Cardiac fibroblast (primary cell): ENCODE results near the gene GPER1.
"Not testable (repeated sequence)": the region's sequence is repeated elsewhere in the genome, so short reads cannot be mapped to it uniquely, and the experiment has no call there.

ENCODE experiments used
- DNase-seq, 2 donors: peaks; one replicate each; pipeline versions ENCODE4 v3.0.0 to v3.0.0-alpha.2; 2010; ENCODE audit warnings: low read depth in 2 of 2
- H3K4me3 ChIP-seq, 2 donors: replicated peaks in 1 of 2; 1 replicate in 1 of 2; 2 replicates in 1 of 2; pipeline ENCODE4 v1.5.1; 2011; ENCODE audit warnings: low read depth in 2 of 2, low read length in 2 of 2, mild to moderate bottlenecking in 2 of 2, moderate library complexity in 1 of 2
- TF ChIP-seq, protein P1 (sequence below): IDR thresholded peaks from one replicate; pipeline ENCODE4 v1.5.1; 2011; ENCODE audit warnings: low read depth, mild to moderate bottlenecking, low read length, inconsistent platforms

Gene GPER1

DNA sequence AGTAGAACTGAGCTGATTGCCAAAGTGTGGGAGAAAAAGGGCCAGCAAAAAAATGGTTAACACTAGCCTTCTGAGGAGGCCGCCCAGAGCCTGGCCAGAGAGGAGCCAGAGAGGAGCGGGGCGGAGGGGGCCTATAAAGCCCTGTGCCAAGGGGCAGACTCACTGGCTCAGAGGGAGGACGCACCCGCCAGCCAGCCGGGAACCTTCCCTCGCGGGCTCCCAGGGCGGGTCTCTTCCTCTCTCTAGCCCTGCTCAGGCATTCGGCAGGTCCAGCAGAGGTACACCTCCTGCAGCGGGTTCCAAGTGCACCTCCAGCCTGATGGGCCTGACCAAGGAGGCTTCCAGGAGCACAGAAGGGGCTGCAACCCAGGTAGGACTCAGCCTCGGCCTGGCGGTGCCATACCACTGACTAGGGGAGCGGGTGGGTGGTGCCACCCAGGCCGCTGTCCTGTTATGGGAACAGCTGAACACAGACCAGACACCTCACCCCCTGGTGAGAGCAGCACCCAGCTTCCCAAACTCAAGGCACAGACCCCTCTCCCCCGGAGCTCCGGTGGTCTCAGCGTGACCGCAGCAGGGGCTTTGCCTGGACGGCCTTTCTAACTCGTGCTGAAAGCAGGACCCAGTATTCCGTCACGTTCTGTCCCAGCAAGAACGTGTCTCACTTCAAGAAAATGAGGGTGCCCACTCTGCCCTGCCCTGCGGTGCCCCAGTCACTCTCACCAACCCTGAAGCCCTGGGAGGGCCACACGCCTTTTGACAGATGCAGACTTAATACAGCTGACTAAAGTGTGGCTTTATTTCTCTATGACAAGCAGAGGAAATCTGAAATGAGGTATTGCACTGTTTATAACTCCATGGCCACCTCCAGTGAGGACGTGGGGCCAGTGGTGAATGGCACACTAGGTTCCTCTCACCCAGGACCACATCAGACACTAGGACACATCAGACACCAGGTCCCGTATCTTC lies at the start of gene GPER1:
Gene GPER1, plus strand, starts transcription at position 162 of the 969 bp plus-strand sequence. CDS start 3,616 bp downstream, outside the sequence.
- TF ChIP-seq, protein P1, sequence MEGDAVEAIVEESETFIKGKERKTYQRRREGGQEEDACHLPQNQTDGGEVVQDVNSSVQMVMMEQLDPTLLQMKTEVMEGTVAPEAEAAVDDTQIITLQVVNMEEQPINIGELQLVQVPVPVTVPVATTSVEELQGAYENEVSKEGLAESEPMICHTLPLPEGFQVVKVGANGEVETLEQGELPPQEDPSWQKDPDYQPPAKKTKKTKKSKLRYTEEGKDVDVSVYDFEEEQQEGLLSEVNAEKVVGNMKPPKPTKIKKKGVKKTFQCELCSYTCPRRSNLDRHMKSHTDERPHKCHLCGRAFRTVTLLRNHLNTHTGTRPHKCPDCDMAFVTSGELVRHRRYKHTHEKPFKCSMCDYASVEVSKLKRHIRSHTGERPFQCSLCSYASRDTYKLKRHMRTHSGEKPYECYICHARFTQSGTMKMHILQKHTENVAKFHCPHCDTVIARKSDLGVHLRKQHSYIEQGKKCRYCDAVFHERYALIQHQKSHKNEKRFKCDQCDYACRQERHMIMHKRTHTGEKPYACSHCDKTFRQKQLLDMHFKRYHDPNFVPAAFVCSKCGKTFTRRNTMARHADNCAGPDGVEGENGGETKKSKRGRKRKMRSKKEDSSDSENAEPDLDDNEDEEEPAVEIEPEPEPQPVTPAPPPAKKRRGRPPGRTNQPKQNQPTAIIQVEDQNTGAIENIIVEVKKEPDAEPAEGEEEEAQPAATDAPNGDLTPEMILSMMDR: no peak
- peak within 1 kb of the TSS; percentile 40 to 56 for H3K4me3 ChIP-seq
- peak; percentile 42 to 75 for DNase-seq

DNA sequence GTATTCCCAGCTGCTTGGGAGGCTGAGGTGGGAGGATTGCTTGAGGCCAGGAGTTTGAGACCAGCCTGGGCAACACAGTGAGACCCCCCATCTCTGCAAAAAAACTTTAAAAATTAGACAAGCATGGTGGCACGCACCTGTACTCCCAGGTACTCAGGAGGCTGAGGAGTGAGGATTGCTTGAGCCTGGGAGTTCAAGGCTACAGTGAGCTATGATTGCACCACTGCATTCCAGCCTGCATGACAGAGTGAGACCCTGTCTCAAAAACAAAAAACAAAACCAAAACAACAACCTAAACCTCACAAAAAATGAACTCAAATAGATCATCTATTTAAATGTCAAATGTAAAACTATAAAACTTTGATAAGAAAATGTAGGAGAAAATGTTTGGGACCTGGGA lies 47.7 kb upstream of the GPER1 start:
- not testable (repeated sequence) for H3K4me3 ChIP-seq, DNase-seq

DNA sequence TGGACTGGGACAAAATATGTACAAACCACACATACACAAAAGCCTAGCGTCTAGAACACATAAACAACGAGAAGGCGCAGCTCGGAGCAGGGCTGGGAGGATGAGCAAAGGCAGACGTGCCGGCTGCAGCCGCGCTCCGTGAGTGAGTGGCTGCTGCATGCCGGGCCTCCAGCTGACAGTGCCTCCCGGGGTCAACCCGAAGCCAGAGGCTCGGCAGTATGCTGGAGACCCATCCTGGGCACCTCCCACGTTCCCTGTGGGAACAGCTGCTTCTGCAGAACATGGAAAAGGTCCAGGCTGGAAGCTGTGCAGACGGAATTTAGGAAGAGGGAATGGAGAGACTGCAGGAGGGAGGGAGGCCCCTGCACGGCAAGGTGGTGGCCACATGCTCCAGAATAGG lies 47.1 kb upstream of the GPER1 start:
- DNase-seq: peak; percentile 47 to 76
- TF ChIP-seq, protein P1: no peak
- peak overlapping the region in 1 of 2 donors; percentile 18 for H3K4me3 ChIP-seq

DNA sequence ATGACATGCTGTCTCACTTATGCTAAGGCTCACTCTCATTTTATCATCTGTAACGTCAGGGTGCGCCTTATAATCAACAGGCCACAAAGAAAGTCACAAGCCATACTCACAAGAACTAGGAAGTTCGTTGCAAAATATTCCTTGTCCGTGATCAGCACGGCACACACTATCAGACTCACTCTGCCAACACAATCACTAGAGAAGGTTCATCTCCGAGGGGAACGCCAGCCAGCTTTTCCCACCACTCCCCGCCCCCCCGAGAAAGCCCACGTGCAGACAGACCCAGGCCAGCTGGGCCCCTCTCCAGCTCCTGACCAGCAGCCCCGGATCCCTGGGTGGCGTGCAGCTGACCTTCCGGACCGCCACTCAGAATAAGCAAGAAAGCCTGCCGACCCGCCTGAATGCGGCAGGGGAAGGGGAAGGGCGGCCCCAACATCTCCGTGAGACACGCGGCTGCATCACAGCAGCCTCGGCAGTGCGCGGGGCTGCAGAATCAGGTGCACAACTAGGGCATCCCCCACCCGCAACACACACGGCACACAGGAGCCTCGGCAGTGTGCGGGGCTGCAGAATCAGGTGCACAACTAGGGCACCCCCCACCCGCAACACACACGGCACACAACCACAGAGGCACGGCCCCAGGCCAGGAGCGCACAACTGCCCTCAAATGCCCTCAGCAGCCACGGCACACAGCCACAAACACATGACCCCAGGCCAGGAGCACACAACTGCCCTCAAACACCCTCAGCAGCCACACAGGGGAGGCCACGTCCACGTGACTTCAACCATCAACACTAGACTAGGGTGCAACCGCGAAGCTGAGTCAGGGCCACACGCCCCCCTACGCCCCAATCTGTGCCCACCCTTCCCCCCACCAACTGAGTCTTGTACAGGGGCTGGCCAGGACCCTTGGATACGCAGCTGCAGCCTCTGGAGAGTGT lies 46.1 kb upstream of the GPER1 start:
- peak in 1 of 2 donors; percentile 7 for DNase-seq
- TF ChIP-seq, protein P1: no peak
- H3K4me3 ChIP-seq: no peak overlapping the region

DNA sequence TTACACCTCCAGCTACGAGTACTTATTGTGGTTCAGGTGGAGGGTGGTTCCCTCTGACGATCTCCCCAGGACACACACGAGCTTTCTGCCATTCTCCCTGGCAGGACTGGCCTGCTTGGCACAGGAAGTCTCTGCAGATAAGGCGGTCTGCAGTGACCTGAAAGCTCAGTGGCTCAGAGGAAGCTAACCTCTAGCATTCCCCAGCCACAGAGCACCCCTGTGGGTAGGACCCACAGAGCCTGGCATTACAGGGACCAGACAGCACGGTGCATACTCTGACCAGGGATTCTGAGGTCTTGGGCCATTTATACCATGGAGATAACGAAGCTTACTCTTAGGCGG lies 45.5 kb upstream of the GPER1 start:
- H3K4me3 ChIP-seq: no peak overlapping the region
- DNase-seq: no peak
- TF ChIP-seq, protein P1: no peak

DNA sequence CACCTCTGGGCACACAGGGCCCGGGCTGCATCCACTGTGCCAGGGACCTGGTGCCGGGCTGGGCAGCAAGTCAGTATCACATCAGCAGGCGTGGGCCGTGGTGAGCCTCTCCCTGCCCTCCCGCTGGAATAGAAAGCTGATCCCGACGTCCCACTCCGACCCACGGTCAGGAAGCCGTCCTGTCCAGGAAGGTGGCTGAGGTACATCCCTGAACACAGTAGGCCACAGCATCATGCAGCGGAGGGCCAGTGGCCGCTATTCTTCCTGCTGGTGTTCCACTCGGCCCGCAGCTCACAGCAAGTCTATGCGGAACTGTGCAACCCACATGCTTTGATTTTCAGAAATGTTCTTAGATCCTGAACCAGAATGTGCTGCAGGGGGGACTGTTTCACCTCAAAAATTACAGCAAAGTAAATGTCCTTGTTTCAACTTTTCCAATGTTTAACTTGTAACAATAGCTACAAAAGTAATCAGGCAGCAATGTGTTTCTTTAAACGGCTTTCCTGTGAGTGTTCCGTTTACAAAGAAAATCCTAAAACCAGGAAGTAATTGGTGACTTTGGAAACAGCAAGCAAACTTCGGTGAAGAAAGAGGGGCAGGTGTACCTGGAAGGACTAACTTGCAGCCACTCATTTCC lies 44.2 kb upstream of the GPER1 start:
- H3K4me3 ChIP-seq: peak overlapping the region; percentile 16 to 21
- TF ChIP-seq, protein P1: no peak
- DNase-seq: no peak
